Heart right ventricle (tissue), 16 donors: ENCODE measurements around the gene DAZL. TPM values are rescaled to one million over a fixed set of nuclear protein-coding genes. Genes with fewer than 3 reads are reported as not detected.

Source experiments
- ATAC-seq, 8 donors: fragments of 200-7000 bp; cut with Tn5 transposase; one replicate each; pipeline ENCODE4 v1.9.1; 2020; ENCODE audit warnings: mild to moderate bottlenecking in 8 of 8, moderate library complexity in 8 of 8, moderate number of reproducible peaks in 1 of 8
- DNase-seq, 2 donors: peaks; one replicate each; pipeline ENCODE4 v3.0.0-alpha.2; 2020
- H3K27ac ChIP-seq, 10 donors: fragments of 200-600 bp; sonication (generic) in 2 of 10; one replicate each; pipeline versions ENCODE4 v1.5.0 to v1.8.0; 2020 to 2022; ENCODE audit warnings: mild to moderate bottlenecking in 3 of 10
- H3K27me3 ChIP-seq, 7 donors: fragments of 200-600 bp; one replicate each; pipeline ENCODE4 v1.8.0; 2021 to 2022; ENCODE audit warnings: mild to moderate bottlenecking in 2 of 7
- H3K36me3 ChIP-seq, 9 donors: fragments of 200-600 bp; sonication (generic) in 1 of 9; one replicate each; pipeline versions ENCODE4 v1.5.0 to v1.8.0; 2020 to 2022; ENCODE audit warnings: mild to moderate bottlenecking in 2 of 9
- H3K4me1 ChIP-seq, 9 donors: fragments of 200-600 bp; sonication (generic) in 1 of 9; one replicate each; pipeline versions ENCODE4 v1.5.0 to v1.8.0; 2020 to 2022; ENCODE audit warnings: mild to moderate bottlenecking in 4 of 9
- H3K4me3 ChIP-seq, 10 donors: fragments of 200-600 bp; sonication (generic) in 2 of 10; one replicate each; pipeline versions ENCODE4 v1.5.0 to v1.8.0; 2020 to 2022; ENCODE audit warnings: mild to moderate bottlenecking in 7 of 10, moderate library complexity in 2 of 10
- H3K9me3 ChIP-seq, 11 donors: fragments of 200-600 bp in 10 of 11; sonication (generic) in 2 of 11; one replicate each; pipeline versions ENCODE4 v1.5.0 to v1.8.0; 2013 to 2022; ENCODE audit warnings: mild to moderate bottlenecking in 2 of 11, control low read depth in 1 of 11, moderate library complexity in 1 of 11
- WGBS, 2 donors: extraction: QIAGEN DNeasy Blood & Tissue Kit; methylation state at CpG; one replicate each; pipeline ENCODE4 v1.1.7; 2013; ENCODE audit warnings: inconsistent platforms in 1 of 2; 5-methylcytosine and 5-hydroxymethylcytosine counted together
- intact Hi-C, 10 donors: fragments of 100-400 bp; cut with DNase I; formaldehyde crosslinking; loops; one replicate each; pipeline versions ENCODE4 v1.11.1 to v1.14.2; 2022
- polyA plus RNA-seq, 2 donors: library from polyadenylated mRNA; stranded (reverse); fragments of 200-250 nt; gene quantifications; one replicate each; pipeline ENCODE4 v1.2.3, GENCODE V29; 2013
- total RNA-seq, 10 donors: library from RNA; stranded (reverse); fragmentation: NEBNext Ultra II Directional in 3 of 10; extraction: Animal tissue kit (Norgen Biotek cat#: 25700) in 3 of 10; gene quantifications; one replicate each; pipeline versions ENCODE4 v1.2.1 to v1.2.4, GENCODE V29; 2021 to 2023
- TF ChIP-seq, protein P1 (sequence below), 9 donors: fragments of 200-600 bp; sonication (generic) in 2 of 9; IDR thresholded peaks; one replicate each; pipeline versions ENCODE4 v1.5.0 to v1.8.0; 2021 to 2022; ENCODE audit warnings: antibody characterized with exemption in 9 of 9, mild to moderate bottlenecking in 5 of 9, moderate library complexity in 1 of 9
- donor health status: Arrhythmogenic right ventricular cardiomyopathy.
- donor health status: ischemic (EF 13 %, LVEDD 7.1; RV severe dilation, severe dysfunction).
- donor health status: healthy with polysubstance abuse.
- donor health status: DM: no; HTN: yes; CAD: no.
- donor health status: DM: no; HTN: no; CAD: no.
- donor health status: ischemic (EF 25% LVEDD 6.9; RV normal size, moderate dysfunction).
- donor health status: ischemic (EF 25% LVEDD 5.7; RV mildly dilated, moderate dysfunction).
- donor health status: healthy.
- donor health status: DM: yes; HTN: yes; CAD: no.
- donor health status: Ischemic cardiomyopathy.
- donor health status: ischemic (EF 35%, LVEDD 5.7; RV mildly dilated, moderate dysfunction).
- donor health status: nonischemic (EF 11% LVEDD 7.7; RV severe dilation, severe dysfunction).
- donor health status: DM: yes; HTN: yes; CAD: no.
- donor health status: PGD.
- donor health status: ischemic (EF 29% LVEDD 5.4; RV normal size, mild dysfunction).
- donor health status: nonischemic (EF 23%, LVEDD 6.1; RV moderate dilation, normal function).

Gene DAZL
- total and polyA plus RNA-seq, 12 donors: not detected

DNA sequence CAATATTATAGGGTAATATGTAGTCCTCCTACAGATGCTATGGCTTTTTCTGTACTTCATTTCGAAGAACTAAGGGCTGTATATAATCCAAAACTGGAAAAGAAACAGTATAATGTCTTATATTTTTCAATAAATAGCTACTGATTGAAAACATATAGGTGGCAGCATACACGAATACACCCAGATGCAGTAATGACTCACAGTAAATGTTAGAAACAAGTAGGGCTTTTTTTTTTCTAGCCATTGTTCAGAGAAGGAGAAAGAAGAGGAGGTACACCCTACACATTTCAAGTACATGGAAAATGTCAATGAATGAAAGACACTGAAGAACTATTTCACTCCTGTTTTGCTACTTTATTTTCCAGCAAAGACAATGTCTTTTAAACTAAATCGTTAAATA, 9.4 kb downstream of the DAZL start:
- no peaks in the 10 kb centered on the region for H3K9me3 ChIP-seq
- no peak for ATAC-seq
- H3K4me3 ChIP-seq: no peak overlapping the region
- H3K36me3 ChIP-seq: no peaks in the 10 kb centered on the region
- no peaks in the 10 kb centered on the region for H3K27me3 ChIP-seq
- H3K4me1 ChIP-seq: no peaks in the 10 kb centered on the region
- intact Hi-C loops: loop anchor here in 1 of 10 donors (5.0 kb wide), 1 partner anchor 817 kb away; no protein-coding TSS in a partner anchor
- H3K27ac ChIP-seq: no peak overlapping the region
- TF ChIP-seq, protein P1, sequence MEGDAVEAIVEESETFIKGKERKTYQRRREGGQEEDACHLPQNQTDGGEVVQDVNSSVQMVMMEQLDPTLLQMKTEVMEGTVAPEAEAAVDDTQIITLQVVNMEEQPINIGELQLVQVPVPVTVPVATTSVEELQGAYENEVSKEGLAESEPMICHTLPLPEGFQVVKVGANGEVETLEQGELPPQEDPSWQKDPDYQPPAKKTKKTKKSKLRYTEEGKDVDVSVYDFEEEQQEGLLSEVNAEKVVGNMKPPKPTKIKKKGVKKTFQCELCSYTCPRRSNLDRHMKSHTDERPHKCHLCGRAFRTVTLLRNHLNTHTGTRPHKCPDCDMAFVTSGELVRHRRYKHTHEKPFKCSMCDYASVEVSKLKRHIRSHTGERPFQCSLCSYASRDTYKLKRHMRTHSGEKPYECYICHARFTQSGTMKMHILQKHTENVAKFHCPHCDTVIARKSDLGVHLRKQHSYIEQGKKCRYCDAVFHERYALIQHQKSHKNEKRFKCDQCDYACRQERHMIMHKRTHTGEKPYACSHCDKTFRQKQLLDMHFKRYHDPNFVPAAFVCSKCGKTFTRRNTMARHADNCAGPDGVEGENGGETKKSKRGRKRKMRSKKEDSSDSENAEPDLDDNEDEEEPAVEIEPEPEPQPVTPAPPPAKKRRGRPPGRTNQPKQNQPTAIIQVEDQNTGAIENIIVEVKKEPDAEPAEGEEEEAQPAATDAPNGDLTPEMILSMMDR (IDR thresholded peaks at IDR 0.05): no peak
- 81 to 84% methylated on average over 3 of the region's 3 CpGs for WGBS, 2 donors
- no peak for DNase-seq

- intact Hi-C loops: no loop called here
- Histone ChIP-seq H3K4me1 (no peaks in the 10 kb centered on the region), H3K27me3 (no peaks in the 10 kb centered on the region), H3K4me3 (no peak overlapping the region), H3K9me3 (no peaks in the 10 kb centered on the region), H3K27ac (no peak overlapping the region), H3K36me3 (no peaks in the 10 kb centered on the region)
- DNase-seq (no peak), ATAC-seq (no peak)
- TF ChIP-seq, protein P1 (IDR thresholded peaks at IDR 0.05): no peak
- WGBS, 2 donors: 96 to 97% methylated on average over 6 of the region's 6 CpGs
These were observed 15.2 kb downstream of the DAZL start for GRCh38 chr3:16589867-16590624.

- Histone ChIP-seq H3K4me1 (no peaks in the 10 kb centered on the region), H3K4me3 (no peak overlapping the region), H3K27ac (no peak overlapping the region), H3K27me3 (no peaks in the 10 kb centered on the region), H3K9me3 (no peaks in the 10 kb centered on the region), H3K36me3 (no peaks in the 10 kb centered on the region)
- WGBS, 2 donors: 97 to 100% methylated on average over 1 of the region's 1 CpG
- no peak for DNase-seq
- intact Hi-C loops: no loop called here
- TF ChIP-seq, protein P1 (IDR thresholded peaks at IDR 0.05): no peak
- no peak for ATAC-seq
These were observed 16.1 kb downstream of the DAZL start for GRCh38 chr3:16589120-16589519.

DNA sequence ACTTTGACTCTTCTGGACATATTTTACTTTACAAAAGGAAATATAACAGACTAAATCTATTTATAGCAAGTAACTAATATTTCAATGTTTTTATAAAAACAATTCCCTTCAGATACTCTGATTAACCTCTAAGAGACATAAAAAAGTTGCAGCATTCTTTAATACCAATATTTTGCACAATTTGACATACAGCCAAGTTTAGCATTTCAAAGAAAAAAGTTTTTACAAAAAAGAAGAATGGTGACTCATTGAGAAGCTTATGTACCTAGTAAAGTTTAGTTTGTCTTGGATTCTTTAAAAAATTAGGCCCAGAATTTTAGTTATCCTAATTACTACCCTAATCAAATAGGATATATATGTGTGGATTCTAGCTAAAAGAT, 17.6 kb downstream of the DAZL start:
- no peak for ATAC-seq
- Histone ChIP-seq H3K4me1 (no peaks in the 10 kb centered on the region), H3K27me3 (no peaks in the 10 kb centered on the region), H3K9me3 (no peaks in the 10 kb centered on the region), H3K4me3 (no peak overlapping the region), H3K27ac (no peak overlapping the region), H3K36me3 (no peaks in the 10 kb centered on the region)
- DNase-seq: no peak
- intact Hi-C loops: no loop called here
- TF ChIP-seq, protein P1 (IDR thresholded peaks at IDR 0.05): no peak
